ENCODE results near the gene CD84.
"Not testable (repeated sequence)": the region's sequence is repeated elsewhere in the genome, so short reads cannot be mapped to it uniquely, and the experiment has no call there.

CD84 gene

GRCh38 chr1:160608941-160609340 is 29.6 kb upstream of the CD84 start:
- no peak for DNase-seq

DNA sequence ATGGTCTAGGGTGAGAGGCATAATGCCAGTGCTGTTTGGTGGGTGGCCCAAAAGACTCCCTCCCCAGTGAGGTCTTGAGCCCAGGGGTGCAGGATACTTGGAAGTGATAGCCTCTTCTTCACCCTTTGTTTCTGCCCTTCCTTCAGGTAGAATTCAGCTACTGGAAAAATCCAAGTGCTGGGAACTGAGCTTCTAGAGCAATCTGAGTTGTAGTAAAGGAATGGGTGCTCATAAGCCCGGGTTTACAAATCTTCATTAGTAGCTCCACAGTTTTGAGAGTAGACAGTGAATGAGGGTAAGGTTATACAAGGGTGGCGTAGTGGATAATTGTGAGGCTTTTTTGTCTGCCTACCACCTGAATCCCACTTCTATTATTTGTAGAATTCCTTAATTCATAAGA is 29.2 kb upstream of the CD84 start:
- DNase-seq, result no peak

DNA sequence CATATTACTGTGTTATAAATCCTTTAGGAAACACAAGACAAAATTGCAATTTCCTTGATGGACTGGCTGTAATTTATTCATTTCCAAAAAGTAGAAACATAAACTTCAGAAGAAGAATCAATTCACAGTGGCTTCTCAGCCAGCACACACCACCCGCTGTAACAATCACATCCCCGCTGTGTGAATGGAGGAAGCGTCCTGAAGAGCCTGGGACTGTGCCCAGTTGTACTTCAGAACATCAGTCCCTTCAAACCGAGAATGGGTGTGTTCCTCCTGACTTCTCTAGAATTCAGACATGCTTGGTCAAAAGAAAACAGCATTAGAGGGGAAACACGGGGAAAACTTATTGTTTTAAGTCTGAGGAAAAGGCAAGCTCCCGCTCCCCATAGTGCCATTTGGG is 28.8 kb upstream of the CD84 start:
- DNase-seq, result no peak

DNA sequence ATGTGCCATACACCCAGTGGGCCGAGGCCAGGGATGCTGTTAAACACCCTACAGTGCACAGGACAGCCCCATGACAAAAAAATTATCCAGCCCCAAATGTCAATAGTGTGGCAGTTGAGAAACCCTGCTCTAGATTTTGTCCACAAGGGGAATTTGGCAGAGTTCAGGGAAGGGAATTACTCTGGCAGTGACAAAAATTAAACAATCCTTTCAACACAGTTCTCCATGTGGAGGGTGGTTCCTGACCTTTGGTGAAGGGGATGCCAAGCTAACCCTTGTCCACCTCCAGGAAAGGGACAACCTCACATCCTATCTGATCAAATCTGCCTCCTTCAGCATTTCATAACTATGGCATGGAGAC is 28.4 kb upstream of the CD84 start:
- no peak for DNase-seq

DNA sequence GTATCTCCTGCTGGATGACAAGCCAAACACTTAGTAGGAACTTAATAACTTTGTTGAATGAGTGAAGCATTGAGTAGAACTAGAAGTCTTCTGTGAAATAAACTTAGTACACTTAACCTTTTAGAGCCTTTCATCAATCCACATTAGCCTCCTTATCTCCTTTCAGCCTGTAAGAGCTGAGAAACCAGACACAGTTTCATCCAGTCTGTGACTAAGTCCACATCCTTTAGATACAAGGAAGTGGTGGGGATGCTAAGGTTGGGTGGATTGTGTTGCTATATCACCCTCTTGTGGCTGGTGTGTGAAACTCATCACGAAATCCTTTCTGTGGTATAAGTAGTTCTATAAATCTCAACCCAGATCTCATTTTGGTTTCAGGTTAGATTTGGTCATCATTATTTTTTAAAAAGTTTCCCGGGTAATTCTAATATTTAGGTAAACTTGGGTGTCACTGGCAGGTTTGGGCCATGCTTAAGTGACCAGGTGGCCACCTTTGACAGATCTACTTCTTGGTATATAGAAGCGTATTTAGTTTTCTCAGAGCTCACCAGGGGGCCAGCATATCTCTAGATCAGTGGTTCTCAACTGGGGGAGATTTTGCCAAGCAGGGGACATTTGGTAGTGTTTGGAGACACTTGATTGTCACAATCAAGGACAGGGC is 27.8 kb upstream of the CD84 start:
- peak; percentile 82 for DNase-seq

DNA sequence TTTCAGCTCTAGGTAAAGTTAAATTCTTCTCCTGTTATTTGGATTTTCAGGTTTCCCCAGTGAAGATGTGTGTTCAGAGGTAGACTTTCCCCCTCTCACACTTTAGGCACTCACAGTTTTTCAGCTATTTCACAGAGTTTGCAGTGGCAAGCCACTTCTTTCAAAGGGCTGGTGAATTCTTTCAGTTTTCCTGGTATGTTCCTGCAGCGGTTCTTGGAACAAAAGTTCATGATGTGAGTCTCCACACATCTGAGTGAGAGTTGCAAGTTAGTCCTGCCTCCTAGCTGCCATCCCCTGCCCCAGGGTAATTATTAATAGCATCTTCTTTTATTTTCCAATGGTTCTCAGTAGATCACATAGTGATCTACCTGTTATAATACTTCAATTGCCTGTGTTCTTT is 27.3 kb upstream of the CD84 start:
- DNase-seq, result no peak

DNA sequence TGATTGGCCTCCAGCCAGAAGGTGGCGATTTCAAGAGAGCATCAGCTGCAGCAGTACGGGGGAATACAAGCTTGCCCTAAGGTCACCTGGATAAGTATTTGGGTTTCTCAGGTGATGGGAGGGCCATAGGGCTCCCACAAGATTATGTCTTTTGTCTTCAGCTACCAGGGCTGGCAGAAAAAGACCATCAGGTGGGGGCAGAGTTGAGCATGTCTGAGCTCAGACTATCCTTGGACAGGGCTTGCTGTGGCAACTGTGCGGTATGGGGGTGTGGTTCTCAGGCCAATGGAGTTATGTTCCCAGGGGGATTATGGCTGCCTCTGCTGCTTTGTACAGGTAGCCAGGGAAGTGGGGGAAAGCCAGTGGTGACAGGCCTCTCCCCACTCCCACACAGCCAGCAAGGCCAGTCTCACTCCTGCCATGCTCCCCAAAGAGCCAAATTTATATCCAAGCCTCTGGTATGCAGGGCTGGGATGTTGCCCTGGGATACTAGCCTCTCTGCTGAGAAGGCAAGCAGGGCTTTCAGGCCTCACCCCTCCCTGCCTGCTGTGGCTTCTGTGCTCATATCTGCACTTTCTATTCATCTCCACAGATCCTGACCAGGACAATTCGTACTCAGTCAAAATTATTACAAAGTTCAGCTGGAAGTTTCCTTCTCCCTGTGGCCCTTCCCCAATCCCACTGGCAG is 26.6 kb upstream of the CD84 start:
- no peak for DNase-seq

DNA sequence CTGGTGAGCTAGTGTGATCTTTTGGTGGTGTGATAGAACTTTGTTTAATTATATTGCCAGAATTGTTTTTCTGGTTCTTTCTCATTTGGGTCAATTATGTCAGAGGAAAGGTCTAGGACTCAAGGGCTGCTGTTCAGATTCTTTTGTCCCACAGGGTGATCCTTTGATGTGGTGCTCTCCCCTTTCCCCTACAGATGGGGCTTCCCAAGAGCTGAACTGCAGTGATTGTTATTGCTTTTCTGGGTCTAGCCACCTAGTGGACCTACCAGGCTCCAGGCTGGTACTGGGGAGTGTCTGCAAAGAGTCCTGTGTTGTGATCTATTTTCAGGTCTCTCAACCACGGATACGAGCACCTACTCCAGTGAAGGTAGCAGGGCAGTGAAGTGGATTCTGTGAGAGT is 25.9 kb upstream of the CD84 start:
- DNase-seq, result no peak

GRCh38 chr1:160597705-160598104 is 18.4 kb upstream of the CD84 start:
- DNase-seq, result no peak

DNA sequence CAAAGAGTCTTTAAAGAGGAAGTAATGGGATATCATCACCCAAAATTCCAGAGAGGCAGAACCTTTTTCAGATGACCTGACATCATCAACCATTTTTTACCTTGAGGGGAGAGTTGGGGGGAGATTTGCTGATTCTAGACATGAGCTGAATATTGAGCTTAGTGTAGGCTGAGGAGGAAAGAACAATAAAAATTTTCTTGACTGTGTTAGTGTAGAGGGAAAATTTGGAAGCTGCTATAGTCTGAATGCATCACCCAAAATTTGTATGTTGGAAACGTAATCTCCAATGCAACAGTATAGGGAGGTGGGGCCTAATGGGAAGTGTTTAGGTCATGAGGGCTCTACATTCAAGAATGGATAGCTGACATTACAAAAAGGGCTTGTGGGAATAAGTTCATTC is 17.8 kb upstream of the CD84 start:
- no peak for DNase-seq

- no peak for DNase-seq
Observed at GRCh38 chr1:160590488-160590887, 11.2 kb upstream of the CD84 start.

DNA sequence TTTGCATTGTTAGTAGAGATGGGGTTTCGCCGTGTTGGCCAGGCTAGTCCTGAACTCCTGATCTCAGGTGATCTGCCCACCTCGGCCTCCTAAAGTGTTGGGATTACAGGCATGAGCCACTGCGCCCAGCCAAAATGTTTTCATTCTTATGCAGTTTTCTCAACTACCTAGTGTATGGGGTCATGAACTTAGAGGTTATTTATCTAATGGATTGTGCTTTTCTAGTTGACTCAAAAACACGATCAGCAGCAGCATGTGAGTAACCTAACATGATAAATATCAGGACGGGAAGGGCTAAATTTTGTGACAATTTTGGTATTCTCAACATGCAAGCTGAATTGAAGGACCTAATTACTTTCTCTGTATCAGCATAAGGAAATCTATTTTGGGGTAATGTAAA is 9.2 kb upstream of the CD84 start:
- DNase-seq, result no peak

- no peak for DNase-seq
Observed at GRCh38 chr1:160584784-160585183, 5.5 kb upstream of the CD84 start.

DNA sequence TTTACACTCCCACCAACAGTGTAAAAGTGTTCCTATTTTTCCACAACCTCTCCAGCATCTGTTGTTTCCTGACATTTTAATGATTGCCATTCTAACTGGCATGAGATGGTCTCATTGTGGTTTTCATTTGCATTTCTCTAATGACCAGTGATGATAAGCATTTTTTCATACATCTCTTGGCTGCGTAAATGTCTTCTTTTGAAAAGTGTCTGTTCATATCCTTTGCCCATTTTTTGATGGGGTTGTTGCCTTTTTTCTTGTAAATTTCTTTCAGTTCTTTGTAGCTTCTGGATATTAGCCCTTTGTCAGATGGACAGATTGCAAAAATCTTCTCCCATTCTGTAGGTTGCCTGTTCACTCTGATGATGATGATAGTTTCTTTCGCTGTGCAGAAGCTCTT is 3.7 kb upstream of the CD84 start:
- DNase-seq, result not testable (repeated sequence)

DNA sequence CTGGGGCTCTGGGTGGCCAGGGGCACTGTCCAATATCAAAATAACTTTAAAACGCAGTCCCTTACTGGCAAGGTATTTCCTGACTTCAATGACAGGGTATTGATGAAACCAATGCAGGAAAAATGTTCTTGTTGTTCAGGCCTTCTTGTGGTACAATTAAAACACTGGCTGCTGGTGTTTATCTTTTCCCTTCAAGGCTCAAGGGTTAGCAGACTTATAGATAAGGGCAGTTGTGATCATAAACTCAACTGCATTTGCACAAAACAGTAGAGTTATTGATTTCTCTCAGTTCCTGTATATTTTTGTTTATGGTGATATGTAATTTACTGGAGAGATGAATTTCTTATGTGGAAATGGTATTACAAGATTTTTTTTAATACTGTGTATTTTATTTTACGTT is 2.7 kb upstream of the CD84 start:
- DNase-seq, result no peak

- no peak for DNase-seq
Observed at GRCh38 chr1:160580221-160580812, 1.0 kb upstream of the CD84 start.

DNA sequence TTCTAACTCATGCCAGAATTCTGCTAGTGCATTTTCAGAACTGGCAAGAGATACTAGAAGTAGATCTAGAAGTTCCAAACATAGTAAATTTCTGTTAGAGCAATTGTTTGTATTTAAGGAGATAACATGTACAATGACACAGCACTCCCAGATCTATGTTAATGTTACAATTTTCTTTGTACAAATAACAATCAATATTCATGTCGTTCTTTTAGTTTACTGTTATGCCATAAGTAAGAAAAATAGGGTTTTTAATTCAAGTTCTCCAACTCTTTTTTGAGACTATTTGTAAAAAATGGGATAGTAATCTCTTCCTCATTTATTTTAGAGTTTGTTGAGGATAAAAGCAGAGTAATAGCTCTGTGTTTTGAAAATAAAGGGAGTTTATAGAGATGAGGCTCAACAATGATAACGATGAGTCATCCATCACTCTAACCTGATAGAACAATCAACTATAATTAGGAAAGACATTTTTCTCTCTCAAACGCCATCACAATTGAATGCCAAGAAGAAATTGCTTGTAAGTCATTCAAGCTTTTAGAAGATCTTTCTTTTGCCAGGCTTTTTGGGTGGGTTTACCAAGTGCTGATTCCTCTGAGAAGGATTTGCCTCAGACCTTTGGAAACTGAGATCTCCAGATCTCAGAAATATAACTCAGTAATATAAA is 638 bp downstream of the CD84 start:
- DNase-seq, result no peak

- no peak for DNase-seq
Observed at GRCh38 chr1:160578175-160578524, 1.1 kb downstream of the CD84 start.

- DNase-seq, result no peak
Observed at GRCh38 chr1:160577671-160578070, 1.6 kb downstream of the CD84 start.

DNA sequence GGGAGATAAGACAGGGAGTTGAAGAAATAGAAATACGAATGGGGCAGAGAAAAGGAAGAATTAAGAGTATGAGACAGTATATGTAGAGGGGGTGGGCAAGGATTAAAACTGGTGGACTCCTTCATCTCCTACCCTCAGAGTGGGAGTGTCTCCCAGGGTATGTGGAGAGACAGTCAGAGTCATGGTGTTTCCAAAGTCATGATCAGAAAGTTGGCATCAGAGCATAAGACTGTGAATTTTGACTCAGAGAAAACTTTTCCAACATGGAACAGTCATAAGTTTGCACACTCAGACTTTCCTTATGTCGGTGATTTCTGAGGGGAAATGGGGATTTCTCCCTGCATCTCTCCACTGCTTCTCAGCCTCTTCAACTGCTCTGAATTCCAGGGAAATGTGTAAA is 2.4 kb downstream of the CD84 start:
- DNase-seq, result no peak

GRCh38 chr1:160576390-160576789 is 2.9 kb downstream of the CD84 start:
- no peak for DNase-seq

GRCh38 chr1:160575112-160575664 is 4.1 kb downstream of the CD84 start:
- DNase-seq, result no peak

- no peak for DNase-seq
Observed at GRCh38 chr1:160570840-160571239, 8.5 kb downstream of the CD84 start.

GRCh38 chr1:160569806-160570205 is 9.5 kb downstream of the CD84 start:
- no peak for DNase-seq

Data from NCI-H2107 (cell line).